HUES6 (cell line): ENCODE data around the gene MEI1.
"Not testable (repeated sequence)": the region's sequence is repeated elsewhere in the genome, so short reads cannot be mapped to it uniquely, and the experiment has no call there.

ENCODE experiments used
- H3K27ac ChIP-seq: 2 replicates; pipeline ENCODE4 v1.7.0; 2013; ENCODE audit warnings: low read depth, mild to moderate bottlenecking, low read length, inconsistent platforms
- H3K27me3 ChIP-seq: 2 replicates; pipeline ENCODE4 v1.6.1; 2013; ENCODE audit warnings: low read length; ENCODE audit not compliant: control insufficient read depth, insufficient read depth
- H3K36me3 ChIP-seq: 2 replicates; pipeline ENCODE4 v1.6.1; 2013; ENCODE audit warnings: low read length; ENCODE audit not compliant: control insufficient read depth, insufficient read depth
- H3K4me1 ChIP-seq: 2 replicates; pipeline ENCODE4 v1.6.1; 2013; ENCODE audit warnings: low read length; ENCODE audit not compliant: control insufficient read depth, insufficient read depth
- H3K4me3 ChIP-seq: 2 replicates; pipeline ENCODE4 v1.5.1; 2013; ENCODE audit warnings: low read depth, low read length
- H3K9ac ChIP-seq: one replicate; pipeline ENCODE4 v1.6.1; 2013; ENCODE audit warnings: mild to moderate bottlenecking, low read length
- H3K9me3 ChIP-seq: 2 replicates; pipeline ENCODE4 v1.6.1; 2013; ENCODE audit warnings: low read depth, low read length; ENCODE audit not compliant: control insufficient read depth, insufficient read depth

Gene MEI1

DNA sequence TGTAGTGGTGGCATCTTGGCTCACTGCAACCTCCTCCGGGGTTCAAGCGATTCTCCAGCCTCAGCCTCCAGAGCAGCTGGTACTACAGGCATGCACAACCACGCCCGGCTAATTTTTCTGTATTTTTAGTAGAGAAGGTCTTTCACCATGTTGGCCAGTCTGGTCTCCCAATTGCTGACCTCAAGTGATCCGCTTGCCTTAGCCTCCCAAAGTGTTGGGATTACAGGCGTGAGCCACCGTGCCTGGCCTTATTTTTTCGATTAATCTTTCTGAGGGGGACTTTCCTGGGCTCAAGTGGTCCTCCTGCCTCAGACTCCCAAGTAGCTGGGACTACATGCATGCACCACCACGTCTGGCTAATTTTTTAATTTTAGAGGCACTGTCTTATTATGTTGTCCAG lies 16.3 kb upstream of the MEI1 start:
- H3K27ac ChIP-seq = peak overlapping the region; percentile 43; the same call in 1 of the 2 replicates
- peak overlapping the region; percentile 79 for H3K9ac ChIP-seq
- no peaks in the 10 kb centered on the region for H3K27me3 ChIP-seq
- H3K4me1 ChIP-seq = 0 out of 2 replicates have a peak, but pooled peaks cover 5% of the 10 kb centered on the region
- H3K4me3 ChIP-seq = peak overlapping the region; percentile 81
- peaks cover 26% of the 10 kb centered on the region for H3K36me3 ChIP-seq
- no peaks in the 10 kb centered on the region for H3K9me3 ChIP-seq

DNA sequence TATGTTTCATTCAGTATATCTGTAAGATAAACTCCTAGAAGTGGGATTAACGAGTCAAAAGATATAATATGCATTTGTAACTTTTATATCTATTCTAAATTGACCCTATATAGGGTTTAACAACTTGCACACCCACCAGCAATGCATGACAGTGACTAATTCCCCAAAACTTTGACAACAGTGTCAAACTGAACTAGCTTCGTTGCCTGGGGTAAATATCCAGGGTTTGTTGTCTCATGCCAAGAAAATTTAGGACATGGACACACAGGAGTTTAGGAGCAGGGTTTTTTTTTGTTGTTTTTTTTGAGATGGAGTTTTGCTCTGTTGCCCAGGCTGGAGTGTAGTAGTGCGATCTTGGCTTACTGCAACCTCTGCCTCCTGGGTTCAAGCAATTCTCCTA lies 15.7 kb upstream of the MEI1 start:
- no peaks in the 10 kb centered on the region for H3K27me3 ChIP-seq
- no peak overlapping the region for H3K9ac ChIP-seq
- H3K9me3 ChIP-seq = no peaks in the 10 kb centered on the region
- H3K27ac ChIP-seq = no peak overlapping the region
- H3K4me3 ChIP-seq = no peak overlapping the region
- peaks cover 20% of the 10 kb centered on the region for H3K36me3 ChIP-seq
- 0 out of 2 replicates have a peak, but pooled peaks cover 5% of the 10 kb centered on the region for H3K4me1 ChIP-seq

DNA sequence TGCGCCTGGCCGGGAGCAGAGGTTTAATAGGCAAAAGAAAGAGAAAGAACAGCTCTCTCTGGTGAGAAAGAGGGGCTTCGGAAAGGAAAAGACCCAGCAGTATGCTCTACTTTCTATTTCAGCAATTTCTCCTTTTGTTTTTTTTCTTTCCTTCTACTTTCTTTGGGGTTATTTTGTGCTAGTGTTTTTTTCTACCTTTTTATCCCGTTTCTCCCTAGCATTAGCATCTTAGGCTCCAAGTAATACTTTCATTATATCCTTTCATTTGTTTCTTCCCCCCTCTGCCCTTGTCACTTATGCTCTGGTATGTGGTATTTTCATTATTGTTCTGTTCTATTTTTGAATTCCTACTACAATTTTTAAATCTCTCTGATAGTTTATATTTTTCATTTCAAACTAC lies 15.1 kb upstream of the MEI1 start:
- Histone ChIP-seq H3K27me3 (no peaks in the 10 kb centered on the region), H3K27ac (no peak overlapping the region), H3K4me1 (0 out of 2 replicates have a peak, but pooled peaks cover 5% of the 10 kb centered on the region), H3K36me3 (peaks cover 17% of the 10 kb centered on the region), H3K9me3 (no peaks in the 10 kb centered on the region), H3K9ac (no peak overlapping the region), H3K4me3 (no peak overlapping the region)

DNA sequence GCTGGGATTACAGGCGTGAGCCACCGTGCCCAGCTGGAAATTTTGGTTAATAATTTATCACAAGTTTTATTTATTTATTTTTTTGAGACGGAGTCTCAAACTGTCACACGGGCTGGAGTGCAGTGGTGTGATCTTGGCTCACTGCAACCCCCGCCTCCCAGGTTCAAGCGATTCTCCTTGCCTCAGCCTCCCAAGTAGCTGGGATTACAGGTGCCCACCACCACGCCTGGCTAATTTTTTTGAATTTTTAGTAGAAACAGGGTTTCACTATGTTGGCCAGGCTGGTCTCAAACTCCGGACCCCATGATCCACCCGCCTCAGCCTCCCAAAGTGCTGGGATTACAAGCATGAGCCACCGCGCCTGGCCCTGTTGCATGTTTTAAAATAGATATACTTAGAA lies 12.4 kb upstream of the MEI1 start:
- not testable (repeated sequence) for H3K4me3 ChIP-seq, H3K36me3 ChIP-seq, H3K9ac ChIP-seq, H3K9me3 ChIP-seq, H3K4me1 ChIP-seq, H3K27me3 ChIP-seq, H3K27ac ChIP-seq

DNA sequence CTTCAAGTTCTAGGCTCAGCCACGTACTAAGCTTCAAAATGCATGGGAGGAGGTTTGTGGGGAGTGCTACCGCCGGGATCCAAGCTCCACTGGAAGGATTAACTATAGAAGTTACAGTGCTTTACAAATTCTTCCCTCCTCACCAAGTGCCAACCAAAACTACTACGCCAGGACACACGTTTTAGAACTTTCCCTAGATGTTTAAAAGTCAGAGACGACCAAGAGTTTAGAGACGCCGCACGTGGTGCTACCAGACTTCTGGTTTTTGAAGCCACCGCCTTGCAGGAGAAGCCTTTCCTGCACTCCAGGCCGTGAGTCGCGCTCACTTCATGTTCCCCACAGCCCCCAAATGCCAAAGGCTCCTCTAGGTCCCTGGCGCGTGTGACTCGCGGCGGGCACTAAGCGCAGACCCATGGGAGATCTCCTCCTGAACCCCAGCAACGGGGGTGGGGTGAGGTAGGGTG lies 11.4 kb upstream of the MEI1 start:
- H3K27me3 ChIP-seq = no peaks in the 10 kb centered on the region
- H3K36me3 ChIP-seq = no peaks in the 10 kb centered on the region
- H3K4me3 ChIP-seq = peak overlapping the region; percentile 96
- peak overlapping the region; percentile 89; the same call in 1 of the 2 replicates for H3K27ac ChIP-seq
- no peaks in the 10 kb centered on the region for H3K9me3 ChIP-seq
- H3K9ac ChIP-seq = peak overlapping the region; percentile 94
- H3K4me1 ChIP-seq = 0 out of 2 replicates have a peak, but pooled peaks cover 5% of the 10 kb centered on the region

DNA sequence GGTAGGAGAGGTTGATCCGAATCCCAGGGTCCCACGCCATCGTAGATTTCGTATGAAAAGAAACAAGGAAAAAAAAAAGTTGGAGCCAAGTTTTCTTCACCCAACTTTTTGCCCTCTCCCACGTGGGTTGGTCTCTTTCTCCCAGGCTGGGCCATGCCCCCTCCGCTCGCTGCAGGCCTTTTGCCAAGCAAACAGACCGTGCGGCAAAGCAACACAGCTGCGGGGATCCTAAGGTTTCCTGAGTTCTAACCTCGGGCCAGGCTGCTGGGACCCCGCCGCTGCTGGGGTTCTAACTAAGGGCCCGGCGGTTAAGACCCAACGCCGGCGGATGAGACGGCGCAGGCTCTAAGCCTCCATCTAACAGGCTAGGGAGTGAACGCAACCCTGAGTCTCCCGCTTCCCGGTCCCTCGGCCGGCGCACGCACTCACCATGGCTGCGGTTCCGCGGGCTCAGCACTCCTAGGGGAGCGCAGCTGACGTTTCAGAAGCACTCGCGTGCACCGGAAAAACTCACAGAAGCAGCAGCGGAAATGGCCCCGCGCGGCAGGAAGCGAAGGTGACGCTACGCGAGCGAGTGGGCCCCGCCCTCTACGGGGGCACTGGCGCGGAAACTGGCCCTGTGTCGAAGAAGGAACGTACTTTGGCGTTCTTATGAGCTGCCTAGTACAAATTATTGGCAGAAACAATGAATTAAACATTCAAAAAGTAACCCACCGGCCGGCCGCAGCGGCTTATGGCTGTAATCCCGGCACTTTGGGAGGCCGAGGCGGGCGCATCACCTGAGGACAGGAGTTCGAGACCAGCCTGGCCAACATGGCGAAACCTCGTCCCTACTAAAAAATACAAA lies 10.7 kb upstream of the MEI1 start, which contains the start of gene SNU13:
TSS of gene SNU13 (minus strand) at position 503 of the 847 bp plus-strand sequence. CDS start at position 432, 71 bp downstream.
- peaks cover 2% of the 10 kb centered on the region; the same call in 1 of the 2 replicates for H3K36me3 ChIP-seq
- peak within 1 kb of the TSS; percentile 94 for H3K9ac ChIP-seq
- H3K9me3 ChIP-seq = no peaks in the 10 kb centered on the region
- peak within 1 kb of the TSS; percentile 89 for H3K27ac ChIP-seq
- H3K4me3 ChIP-seq = peak within 1 kb of the TSS; percentile 96
- no peaks in the 10 kb centered on the region for H3K27me3 ChIP-seq
- 0 out of 2 replicates have a peak, but pooled peaks cover 5% of the 10 kb centered on the region for H3K4me1 ChIP-seq

DNA sequence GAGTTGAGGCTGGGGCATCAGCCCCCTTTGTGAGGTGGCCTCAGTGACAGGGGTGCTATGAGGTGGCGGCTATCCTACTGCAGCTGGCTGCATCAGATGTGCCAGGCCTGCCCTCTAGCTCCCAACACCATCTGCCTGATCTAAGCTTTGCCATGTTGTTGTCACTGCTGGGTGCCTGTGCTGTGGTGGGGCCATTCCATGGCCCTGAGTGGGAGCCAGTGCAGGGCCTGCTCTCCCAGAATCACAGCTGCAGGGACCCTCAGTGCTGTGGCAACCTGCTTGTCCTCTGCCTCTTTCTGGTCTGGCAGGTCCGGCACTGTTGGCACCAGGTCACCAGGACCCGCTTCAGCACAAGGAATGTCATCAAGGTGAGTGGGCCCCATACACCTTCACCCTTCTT lies 8.8 kb upstream of the MEI1 start:
- Histone ChIP-seq H3K9me3 (no peaks in the 10 kb centered on the region), H3K9ac (no peak overlapping the region), H3K27ac (no peak overlapping the region), H3K27me3 (no peaks in the 10 kb centered on the region), H3K4me3 (no peak overlapping the region), H3K4me1 (0 out of 2 replicates have a peak, but pooled peaks cover 5% of the 10 kb centered on the region), H3K36me3 (peaks cover 15% of the 10 kb centered on the region)

DNA sequence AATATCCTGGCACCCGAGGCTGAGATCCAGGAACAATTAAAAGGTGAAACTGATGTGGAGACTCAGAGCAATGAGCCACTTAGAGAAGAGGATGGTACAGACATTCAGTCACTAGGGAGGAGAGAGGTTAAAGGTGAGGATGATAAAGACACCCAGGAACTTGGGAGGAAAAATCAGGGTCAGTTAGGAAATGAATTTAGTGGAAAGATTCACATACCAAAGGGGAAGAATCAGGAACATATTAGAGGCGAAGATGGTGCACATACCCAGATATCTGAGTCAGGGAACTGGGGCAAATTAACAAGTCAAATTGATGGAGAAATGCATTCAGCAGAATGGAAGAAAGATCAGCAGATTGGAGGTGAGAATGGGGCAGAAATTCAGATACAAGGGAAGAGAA lies 4.1 kb upstream of the MEI1 start:
- H3K36me3 ChIP-seq = peaks cover 15% of the 10 kb centered on the region
- no peaks in the 10 kb centered on the region for H3K9me3 ChIP-seq
- H3K27me3 ChIP-seq = no peaks in the 10 kb centered on the region
- no peak overlapping the region for H3K27ac ChIP-seq
- peaks cover 13% of the 10 kb centered on the region for H3K4me1 ChIP-seq
- no peak overlapping the region for H3K4me3 ChIP-seq
- H3K9ac ChIP-seq = no peak overlapping the region

DNA sequence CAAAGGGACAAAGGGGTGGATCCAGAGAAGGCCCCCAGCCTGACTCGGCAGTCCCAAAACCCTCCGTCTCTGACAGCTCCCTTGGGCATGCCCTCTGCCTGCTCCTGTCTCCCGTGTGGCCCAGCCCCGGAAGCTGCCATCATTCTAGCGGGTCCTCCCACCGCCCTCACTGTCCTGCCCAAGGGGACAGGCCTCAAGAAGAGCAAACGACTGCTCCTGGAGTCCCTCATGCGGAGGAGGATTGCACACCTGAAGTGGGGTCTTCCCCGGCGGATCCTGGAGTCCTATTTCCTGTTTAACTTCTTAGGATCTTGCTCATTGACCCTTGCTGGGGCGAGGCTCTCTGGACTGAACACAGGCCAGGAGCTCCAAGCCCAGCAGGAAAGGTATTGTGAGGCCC lies 2.6 kb upstream of the MEI1 start:
- H3K4me3 ChIP-seq = no peak overlapping the region
- no peak overlapping the region for H3K9ac ChIP-seq
- H3K27ac ChIP-seq = no peak overlapping the region

DNA sequence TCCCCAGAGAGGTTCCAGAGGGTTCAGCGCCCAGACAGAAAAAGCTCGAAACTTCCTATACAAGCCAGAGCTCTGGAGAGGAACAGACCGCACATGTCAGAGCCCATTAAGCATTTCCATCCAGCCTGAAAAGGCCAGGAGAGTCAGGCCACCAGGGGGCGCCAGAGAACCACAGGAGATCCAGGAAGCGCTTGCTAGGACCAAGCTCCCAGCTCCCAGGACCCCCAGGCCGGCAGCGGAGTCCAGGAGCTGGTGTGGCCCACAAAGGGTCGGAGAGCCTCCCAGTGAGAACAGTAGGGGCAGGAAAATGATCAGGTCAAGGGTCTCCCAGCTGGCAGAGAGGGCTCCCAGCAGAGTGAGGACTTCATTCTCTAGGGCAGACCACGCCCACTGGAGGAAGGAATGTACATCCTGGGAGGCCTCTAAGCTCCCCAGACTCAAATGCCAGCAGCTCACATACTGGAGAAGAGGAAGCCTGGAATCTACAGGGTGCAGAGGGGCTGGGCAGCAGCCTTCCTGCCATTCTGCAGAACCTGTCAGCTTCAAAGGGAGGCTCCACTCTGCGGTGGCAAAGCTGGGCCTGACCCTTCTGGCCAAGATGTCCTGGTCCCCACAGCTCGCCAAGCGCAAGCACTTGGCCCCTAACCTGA lies 2.1 kb upstream of the MEI1 start:
- Histone ChIP-seq H3K9me3 (no peaks in the 10 kb centered on the region), H3K27me3 (no peaks in the 10 kb centered on the region), H3K27ac (no peak overlapping the region), H3K36me3 (peaks cover 15% of the 10 kb centered on the region), H3K9ac (no peak overlapping the region), H3K4me3 (0 out of 2 replicates have a peak overlapping the region, but pooled peaks have one; percentile 16), H3K4me1 (peaks cover 13% of the 10 kb centered on the region)

More for the DNA sequence above, 2.6 kb upstream of the MEI1 start:
- no peaks in the 10 kb centered on the region for H3K9me3 ChIP-seq
- no peaks in the 10 kb centered on the region for H3K27me3 ChIP-seq
- H3K36me3 ChIP-seq = peaks cover 15% of the 10 kb centered on the region
- peaks cover 13% of the 10 kb centered on the region for H3K4me1 ChIP-seq

DNA sequence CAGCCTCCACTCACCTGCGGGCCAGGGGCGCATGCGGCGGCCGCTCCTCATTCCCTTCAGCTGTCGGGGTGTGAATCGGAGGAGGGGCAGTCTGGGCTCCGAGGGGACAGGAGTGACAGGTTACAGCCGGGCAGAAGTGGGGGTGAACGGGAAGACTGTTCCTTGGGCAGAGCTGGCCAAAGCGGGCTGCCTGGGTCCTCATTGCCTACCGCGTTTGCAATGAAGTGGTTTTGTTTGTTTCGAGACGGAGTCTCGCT lies 733 bp downstream of the MEI1 start:
- H3K4me1 ChIP-seq = peaks cover 13% of the 10 kb centered on the region
- peaks cover 2% of the 10 kb centered on the region; the same call in 1 of the 2 replicates for H3K36me3 ChIP-seq
- no peak overlapping the region for H3K27ac ChIP-seq
- H3K9me3 ChIP-seq = no peaks in the 10 kb centered on the region
- no peak overlapping the region for H3K4me3 ChIP-seq
- H3K9ac ChIP-seq = no peak overlapping the region
- no peaks in the 10 kb centered on the region for H3K27me3 ChIP-seq
